A549 (cell line): ENCODE measurements around the gene WDR62. TPM values are rescaled to one million over a fixed set of nuclear protein-coding genes. Genes with fewer than 3 reads are reported as not detected.

Source experiments
- ATAC-seq, 2 experiments: fragments of 200-7000 bp in 1 of 2; fragments of >200 bp in 1 of 2; cut with Nextera tagmentation in 1 of 2; cut with Tn5 transposase in 1 of 2; 3 replicates each; pipeline versions ENCODE4 v1.8.0 to v1.9.1; 2018 to 2020; ENCODE audit warnings: mild to moderate bottlenecking in 1 of 2, moderate library complexity in 1 of 2
- CTCF ChIA-PET: fragments of 300-600 bp; sonication (Branson Sonifier 250); formaldehyde crosslinking; extraction: SDS; loops from one replicate; lab custom pipeline; 2021; ENCODE audit warnings: antibody characterized with exemption, inconsistent platforms; lab: Yijun Ruan, JAX
- POLR2A ChIA-PET: fragments of 350-600 bp; formaldehyde crosslinking; extraction: SDS; loops from one replicate; lab custom pipeline; 2021; ENCODE audit warnings: antibody characterized with exemption, inconsistent platforms; lab: Yijun Ruan, JAX
- DNase-seq, 2 experiments: peaks; one replicate each; pipeline versions ENCODE4 v3.0.0 to v3.0.0-alpha.2; 2011 to 2016; ENCODE audit warnings: low read depth in 1 of 2, low spot score in 1 of 2
- FAIRE-seq: peaks from 2 replicates; lab custom pipeline; 2011; peaks lifted over from hg19 to GRCh38; lab: Jason Lieb, UNC
- H3K27ac ChIP-seq, 2 experiments: fragments of >200 bp; sonication (Bioruptor Twin); formaldehyde crosslinking; 3 replicates each; pipeline ENCODE4 v1.5.1; 2016 to 2017
- H3K4me1 ChIP-seq: fragments of >200 bp; sonication (Bioruptor Twin); formaldehyde crosslinking; 3 replicates; pipeline ENCODE4 v1.6.1; 2016
- H3K4me2 ChIP-seq: fragments of >200 bp; sonication (Bioruptor Twin); formaldehyde crosslinking; 3 replicates; pipeline ENCODE4 v1.6.1; 2016
- H3K4me3 ChIP-seq: fragments of >200 bp; sonication (Bioruptor Twin); formaldehyde crosslinking; 3 replicates; pipeline ENCODE4 v1.5.1; 2016
- H3K9me3 ChIP-seq: fragments of >200 bp; sonication (Bioruptor Twin); formaldehyde crosslinking; 3 replicates; pipeline ENCODE4 v1.6.1; 2016
- CBX8 ChIP-seq: fragments of 200-600 bp; sonication (generic); IDR thresholded peaks from 2 replicates; pipeline ENCODE4 v1.6.1; 2016
- EHF ChIP-seq: fragments of 250-450 bp; sonication (Bioruptor Pico); IDR thresholded peaks from 2 replicates; pipeline ENCODE4 v1.5.0; 2020; ENCODE audit warnings: mild to moderate bottlenecking
- EHMT2 ChIP-seq: fragments of 200-600 bp; sonication (generic); IDR thresholded peaks from 2 replicates; pipeline ENCODE4 v1.6.1; 2016; ENCODE audit warnings: antibody characterized with exemption, low read depth, mild to moderate bottlenecking, moderate library complexity
- GATA3 ChIP-seq: IDR thresholded peaks from 2 replicates; pipeline ENCODE4 v1.6.1; 2012; ENCODE audit warnings: borderline replicate concordance
- HDAC2 ChIP-seq: fragments of 200-600 bp; sonication (generic); IDR thresholded peaks from 2 replicates; pipeline ENCODE4 v1.6.1; 2016
- HOXB5 ChIP-seq: fragments of 250-450 bp; sonication (Bioruptor Pico); IDR thresholded peaks from 2 replicates; pipeline ENCODE4 v1.5.0; 2020; ENCODE audit warnings: mild to moderate bottlenecking, moderate library complexity
- JUN ChIP-seq, 2 experiments: fragments of >200 bp; sonication (Bioruptor Twin); formaldehyde crosslinking; IDR thresholded peaks; 2 replicates in 1 of 2; 3 replicates in 1 of 2; pipeline ENCODE4 v1.6.1; 2016 to 2017
- JUNB ChIP-seq: fragments of >200 bp; sonication (Bioruptor Twin); formaldehyde crosslinking; IDR thresholded peaks from 2 replicates; pipeline ENCODE4 v1.6.1; 2016
- KDM5A ChIP-seq: fragments of 200-600 bp; sonication (generic); IDR thresholded peaks from 2 replicates; pipeline ENCODE4 v1.6.1; 2016; ENCODE audit warnings: antibody characterized with exemption, mild to moderate bottlenecking
- MAFK ChIP-seq: fragments of 450-650 bp; IDR thresholded peaks from 2 replicates; pipeline ENCODE4 v1.6.1; 2014; ENCODE audit not compliant: partially characterized antibody
- MAZ ChIP-seq: fragments of 150-350 bp; IDR thresholded peaks from 2 replicates; pipeline ENCODE4 v1.6.1; 2014; ENCODE audit warnings: antibody characterized with exemption, low read depth, low read length, borderline replicate concordance
- PHF8 ChIP-seq: fragments of 200-600 bp; sonication (generic); IDR thresholded peaks from 2 replicates; pipeline ENCODE4 v1.6.1; 2016; ENCODE audit warnings: low read depth, mild to moderate bottlenecking, antibody characterized with exemption, moderate library complexity, borderline replicate concordance
- POLR2A ChIP-seq: IDR thresholded peaks from 2 replicates; pipeline ENCODE4 v1.6.1; 2012; ENCODE audit warnings: mild to moderate bottlenecking, low read length
- POLR2AphosphoS2 ChIP-seq: conservative IDR thresholded peaks from 2 replicates; pipeline ENCODE4 v1.6.1; 2012; ENCODE audit warnings: low read length, improper control_type of control experiment, inconsistent platforms
- RCOR1 ChIP-seq: fragments of 150-350 bp; IDR thresholded peaks from 2 replicates; pipeline ENCODE4 v1.6.1; 2014; ENCODE audit warnings: antibody characterized with exemption, low read length, low read depth
- RNF2 ChIP-seq: fragments of 200-600 bp; sonication (generic); IDR thresholded peaks from 2 replicates; pipeline ENCODE4 v1.6.1; 2016; ENCODE audit warnings: low read depth, mild to moderate bottlenecking, antibody characterized with exemption, moderate library complexity, borderline replicate concordance
- SMC3 ChIP-seq: fragments of >200 bp; sonication (Bioruptor Twin); formaldehyde crosslinking; IDR thresholded peaks from 3 replicates; pipeline ENCODE4 v1.6.1; 2018; ENCODE audit warnings: inconsistent platforms
- SREBF2 ChIP-seq: fragments of 450-650 bp; IDR thresholded peaks from 2 replicates; pipeline ENCODE4 v1.6.1; 2014; ENCODE audit warnings: mild to moderate bottlenecking, moderate library complexity
- ZFP36 ChIP-seq: fragments of 450-650 bp; IDR thresholded peaks from 2 replicates; pipeline ENCODE4 v1.6.1; 2014; ENCODE audit warnings: borderline replicate concordance; ENCODE audit not compliant: partially characterized antibody
- WGBS: methylation state at CpG from one replicate; pipeline ENCODE4 v1.1.6; 2017; ENCODE audit errors: missing lambda C conversion rate; 5-methylcytosine and 5-hydroxymethylcytosine counted together
- polyA plus RNA-seq, 4 experiments: library from polyadenylated mRNA; depleted of rRNA in 3 of 4; stranded (reverse); fragments of >200 nt; fragmentation: RNase III in 1 of 4; extraction: RNeasy Plus Mini Kit Qiagen cat#74134 plus additional on column Dnase treatment in 1 of 4; gene quantifications; 2 replicates in 3 of 4; 3 replicates in 1 of 4; pipeline ENCODE4 v1.2.3, GENCODE V29; 2011 to 2017
- TF ChIP-seq, protein P1 (sequence below): fragments of 150-350 bp; IDR thresholded peaks from 2 replicates; pipeline ENCODE4 v1.6.1; 2014; ENCODE audit warnings: low read depth, mild to moderate bottlenecking, low read length
- TF ChIP-seq, protein P2 (sequence below): fragments of 250-450 bp; sonication (Bioruptor Pico); IDR thresholded peaks from 2 replicates; pipeline ENCODE4 v1.5.0; 2021; ENCODE audit warnings: mild to moderate bottlenecking, moderate library complexity, borderline replicate concordance
- TF ChIP-seq, protein P3 (sequence below): IDR thresholded peaks from 2 replicates; pipeline ENCODE4 v1.6.1; 2012; ENCODE audit warnings: low read depth, borderline replicate concordance

WDR62 gene
- polyA plus RNA-seq, 2 of the 4 experiments (the other 2 are of a cell fraction): 15.5 to 32.9 TPM

DNA sequence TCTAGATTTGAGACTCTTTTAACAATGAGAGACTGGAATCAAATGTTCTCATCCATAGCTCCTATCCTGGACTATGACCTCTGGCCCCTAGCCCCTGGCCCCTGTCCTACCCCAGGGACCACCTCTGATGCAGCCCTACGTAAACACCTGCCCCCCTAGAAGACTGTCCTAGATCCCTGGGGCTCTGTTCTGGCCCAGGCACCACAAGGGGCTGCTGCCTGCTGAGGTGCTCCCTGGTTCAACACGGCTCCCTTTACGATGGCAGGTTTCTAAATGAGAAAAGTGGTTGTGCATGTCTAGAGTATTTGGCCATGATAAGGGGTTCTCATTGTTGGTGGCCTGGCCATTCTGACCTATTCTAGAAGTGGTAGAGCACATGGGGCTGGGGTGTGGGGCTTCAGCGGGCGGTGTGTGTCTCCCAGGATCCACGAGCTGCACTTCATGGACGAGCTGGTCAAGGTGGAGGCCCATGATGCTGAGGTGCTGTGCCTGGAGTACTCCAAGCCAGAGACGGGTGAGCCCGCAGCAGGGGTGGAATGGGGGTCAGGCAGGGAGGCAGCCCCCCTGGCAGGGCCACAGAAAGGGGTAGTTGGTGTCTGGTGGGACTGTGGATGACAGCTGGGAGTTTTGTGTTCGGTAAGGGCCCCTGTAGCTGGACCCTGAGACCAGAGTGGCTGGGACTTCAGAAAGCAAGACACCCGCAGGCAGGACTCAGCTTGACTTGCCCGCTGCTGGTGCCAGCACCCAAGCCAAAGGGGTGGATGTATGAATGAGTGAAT is 29.7 kb downstream of the WDR62 start:
- no peak for FAIRE-seq
- Histone ChIP-seq H3K9me3 (no peaks in the 10 kb centered on the region), H3K4me2 (no peak overlapping the region), H3K27ac (no peak overlapping the region), H3K4me3 (no peak overlapping the region), H3K4me1 (0 out of 3 replicates have a peak, but pooled peaks cover 5% of the 10 kb centered on the region)
- ChIA-PET POLR2A (interaction anchor here (1.4 kb wide), 1 partner anchor 30 kb away, joined by 4 read pairs; the partner anchor contains the start of genes THAP8 and WDR62), CTCF (interaction anchor here (0.6 to 2.6 kb wide), 12 partner anchors 13 to 554 kb away, joined by 3 to 11 read pairs (median 4); no protein-coding TSS in a partner anchor)
- peak in 1 of 2 experiments; percentile 8; a peak in 1 of 6 replicates for ATAC-seq
- TF ChIP-seq RCOR1 (no peak), POLR2AphosphoS2 (no peak), KDM5A (no peak), GATA3 (no peak)
- 92% methylated on average over 12 of the region's 12 CpGs for WGBS
- no peak for DNase-seq

DNA sequence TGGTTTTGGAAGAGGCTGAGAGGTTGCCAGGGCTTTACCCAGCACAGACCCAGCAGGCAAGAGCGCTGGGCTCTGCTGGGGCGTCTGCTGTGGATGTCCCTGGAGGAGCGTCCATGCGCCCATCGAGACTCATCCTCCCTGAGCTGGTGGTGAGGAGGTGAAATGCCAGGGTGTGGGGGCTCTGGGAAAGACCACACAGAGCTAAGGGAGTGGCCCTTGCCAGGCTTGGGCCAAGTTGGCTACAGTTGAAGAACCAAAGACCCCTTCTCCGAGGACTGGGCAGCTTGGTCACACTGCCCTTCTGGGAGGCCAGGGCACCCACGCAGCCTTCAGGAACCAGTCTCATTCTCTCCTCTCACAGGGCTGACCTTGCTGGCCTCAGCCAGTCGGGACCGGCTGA is 31.6 kb downstream of the WDR62 start:
- Histone ChIP-seq H3K4me2 (no peak overlapping the region), H3K4me3 (no peak overlapping the region), H3K4me1 (no peaks in the 10 kb centered on the region), H3K27ac (no peak overlapping the region), H3K9me3 (no peaks in the 10 kb centered on the region)
- CTCF ChIA-PET: interaction anchor here (0.6 to 2.1 kb wide), 6 partner anchors 14 to 203 kb away, joined by 3 to 5 read pairs (median 4); partner anchors contain the start of genes OVOL3, THAP8 and WDR62
- 94% methylated on average over 9 of the region's 9 CpGs for WGBS
- no peak for DNase-seq
- POLR2A ChIA-PET: no interaction called here
- TF ChIP-seq, protein P1, sequence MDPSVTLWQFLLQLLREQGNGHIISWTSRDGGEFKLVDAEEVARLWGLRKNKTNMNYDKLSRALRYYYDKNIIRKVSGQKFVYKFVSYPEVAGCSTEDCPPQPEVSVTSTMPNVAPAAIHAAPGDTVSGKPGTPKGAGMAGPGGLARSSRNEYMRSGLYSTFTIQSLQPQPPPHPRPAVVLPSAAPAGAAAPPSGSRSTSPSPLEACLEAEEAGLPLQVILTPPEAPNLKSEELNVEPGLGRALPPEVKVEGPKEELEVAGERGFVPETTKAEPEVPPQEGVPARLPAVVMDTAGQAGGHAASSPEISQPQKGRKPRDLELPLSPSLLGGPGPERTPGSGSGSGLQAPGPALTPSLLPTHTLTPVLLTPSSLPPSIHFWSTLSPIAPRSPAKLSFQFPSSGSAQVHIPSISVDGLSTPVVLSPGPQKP: no peak
- TF ChIP-seq JUN (IDR thresholded peaks at IDR 0.05) (no peak), SMC3 (no peak), MAFK (no peak)
- TF ChIP-seq, protein P2, sequence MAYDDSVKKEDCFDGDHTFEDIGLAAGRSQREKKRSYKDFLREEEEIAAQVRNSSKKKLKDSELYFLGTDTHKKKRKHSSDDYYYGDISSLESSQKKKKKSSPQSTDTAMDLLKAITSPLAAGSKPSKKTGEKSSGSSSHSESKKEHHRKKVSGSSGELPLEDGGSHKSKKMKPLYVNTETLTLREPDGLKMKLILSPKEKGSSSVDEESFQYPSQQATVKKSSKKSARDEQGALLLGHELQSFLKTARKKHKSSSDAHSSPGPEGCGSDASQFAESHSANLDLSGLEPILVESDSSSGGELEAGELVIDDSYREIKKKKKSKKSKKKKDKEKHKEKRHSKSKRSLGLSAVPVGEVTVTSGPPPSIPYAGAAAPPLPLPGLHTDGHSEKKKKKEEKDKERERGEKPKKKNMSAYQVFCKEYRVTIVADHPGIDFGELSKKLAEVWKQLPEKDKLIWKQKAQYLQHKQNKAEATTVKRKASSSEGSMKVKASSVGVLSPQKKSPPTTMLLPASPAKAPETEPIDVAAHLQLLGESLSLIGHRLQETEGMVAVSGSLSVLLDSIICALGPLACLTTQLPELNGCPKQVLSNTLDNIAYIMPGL: no peak
- no peak for FAIRE-seq
- ATAC-seq: no peak; a peak in 1 of 6 replicates

DNA sequence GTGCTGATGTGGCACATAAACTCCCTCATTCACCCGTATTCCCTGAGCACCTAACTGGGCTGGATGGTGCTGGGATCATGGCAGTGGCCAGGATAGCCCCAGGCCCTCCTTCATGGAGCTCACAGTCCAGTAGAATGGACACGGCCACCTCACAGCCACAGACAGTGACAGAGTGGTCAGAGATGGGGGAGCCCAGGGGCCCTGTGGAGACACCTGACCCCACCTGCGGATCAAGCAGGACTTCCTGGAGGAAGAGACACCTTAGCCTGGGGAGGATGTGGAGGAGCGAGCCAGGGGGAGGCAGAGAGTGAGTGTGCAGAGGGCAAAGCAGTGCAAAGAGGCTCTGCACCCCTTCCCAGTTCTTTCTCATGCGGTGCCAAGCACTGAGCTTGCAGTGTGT is 35.1 kb downstream of the WDR62 start:
- Histone ChIP-seq H3K9me3 (no peaks in the 10 kb centered on the region), H3K4me2 (no peak overlapping the region), H3K4me1 (no peaks in the 10 kb centered on the region), H3K27ac (no peak overlapping the region)
- peak; percentile 8 to 21; a peak in 2 of 6 replicates for ATAC-seq
- no peak for DNase-seq
- TF ChIP-seq ZFP36 (no peak), MAFK (peak; percentile 63)
- TF ChIP-seq, all 56 proteins: peak for 1
- POLR2A ChIA-PET: no interaction called here
- FAIRE-seq: no peak
- CTCF ChIA-PET: interaction anchor here (0.6 to 3.0 kb wide), 6 partner anchors 17 to 69 kb away, joined by 3 to 17 read pairs (median 4); partner anchors contain the start of gene OVOL3
- no peak overlapping the region for H3K4me3 ChIP-seq
- WGBS: 84% methylated on average over 5 of the region's 5 CpGs

DNA sequence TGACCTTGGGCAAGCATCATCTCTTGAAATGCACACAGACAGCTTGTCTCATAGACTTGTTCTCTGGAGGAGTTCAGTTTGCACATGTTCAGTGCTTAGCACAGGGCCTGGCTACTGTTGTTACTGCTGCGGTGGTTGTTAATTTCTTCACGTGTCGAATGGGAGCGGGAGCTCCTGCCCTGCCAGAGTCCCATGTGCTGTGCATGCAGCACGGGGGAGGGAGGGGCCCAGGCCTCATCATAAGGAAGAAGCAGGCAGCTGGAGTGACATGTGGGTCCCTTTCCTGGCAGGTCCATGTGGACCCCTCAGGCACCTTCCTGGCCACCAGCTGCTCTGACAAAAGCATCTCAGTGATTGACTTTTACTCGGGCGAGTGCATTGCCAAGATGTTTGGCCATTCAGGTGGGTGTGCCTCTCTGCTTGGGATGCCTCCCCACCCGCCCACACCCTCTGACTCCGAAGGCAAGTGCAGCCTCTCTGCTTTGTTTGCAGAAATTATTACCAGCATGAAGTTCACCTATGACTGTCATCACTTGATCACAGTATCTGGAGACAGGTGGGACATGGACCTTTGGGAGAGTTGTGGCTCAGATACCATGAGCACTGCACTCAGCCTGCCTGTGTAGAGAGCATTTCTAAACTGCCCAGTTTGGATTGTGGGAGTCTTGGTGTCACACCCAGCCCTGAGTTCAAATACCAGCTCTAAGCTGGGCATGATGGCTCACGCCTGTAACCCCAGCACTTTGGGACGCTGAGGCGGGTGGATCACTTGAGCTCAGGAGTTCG is 36.4 kb downstream of the WDR62 start:
- ChIA-PET POLR2A (interaction anchor here (0.5 kb wide), 1 partner anchor 8 kb away, joined by 3 read pairs; no protein-coding TSS in a partner anchor), CTCF (interaction anchor here (0.6 to 2.7 kb wide), 7 partner anchors 11 to 1139 kb away, joined by 3 to 17 read pairs (median 4); no protein-coding TSS in a partner anchor)
- Histone ChIP-seq H3K4me3 (no peak overlapping the region), H3K9me3 (no peaks in the 10 kb centered on the region), H3K4me2 (no peak overlapping the region), H3K27ac (no peak overlapping the region), H3K4me1 (no peaks in the 10 kb centered on the region)
- WGBS: 78% methylated on average over 13 of the region's 13 CpGs
- ATAC-seq (no peak; a peak in 1 of 6 replicates), FAIRE-seq (peak; percentile 23), DNase-seq (no peak)
- TF ChIP-seq CBX8: no peak
- no peak for TF ChIP-seq MAZ
- TF ChIP-seq HOXB5 (CRISPR knock-in tag): no peak
- TF ChIP-seq EHMT2: no peak
- no peak for TF ChIP-seq SREBF2
- TF ChIP-seq PHF8: no peak
- TF ChIP-seq ZFP36: no peak
- no peak for TF ChIP-seq JUNB
- TF ChIP-seq, protein P2: no peak
- TF ChIP-seq, protein P3, sequence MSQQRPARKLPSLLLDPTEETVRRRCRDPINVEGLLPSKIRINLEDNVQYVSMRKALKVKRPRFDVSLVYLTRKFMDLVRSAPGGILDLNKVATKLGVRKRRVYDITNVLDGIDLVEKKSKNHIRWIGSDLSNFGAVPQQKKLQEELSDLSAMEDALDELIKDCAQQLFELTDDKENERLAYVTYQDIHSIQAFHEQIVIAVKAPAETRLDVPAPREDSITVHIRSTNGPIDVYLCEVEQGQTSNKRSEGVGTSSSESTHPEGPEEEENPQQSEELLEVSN: no peak
- no peak for TF ChIP-seq RNF2
- no peak for TF ChIP-seq EHF (CRISPR knock-in tag)
- no peak for TF ChIP-seq HDAC2
- TF ChIP-seq POLR2A: no peak
